CD4-positive, alpha-beta T cell treated with Interferon gamma for 1 hour (primary cell): ENCODE measurements around the gene MAP4.
"Not testable (repeated sequence)": the region's sequence is repeated elsewhere in the genome, so short reads cannot be mapped to it uniquely, and the experiment has no call there.

ENCODE experiments used
- DNase-seq: peaks from one replicate; pipeline ENCODE4 v3.0.0-alpha.2; 2020

MAP4 gene, protein sequence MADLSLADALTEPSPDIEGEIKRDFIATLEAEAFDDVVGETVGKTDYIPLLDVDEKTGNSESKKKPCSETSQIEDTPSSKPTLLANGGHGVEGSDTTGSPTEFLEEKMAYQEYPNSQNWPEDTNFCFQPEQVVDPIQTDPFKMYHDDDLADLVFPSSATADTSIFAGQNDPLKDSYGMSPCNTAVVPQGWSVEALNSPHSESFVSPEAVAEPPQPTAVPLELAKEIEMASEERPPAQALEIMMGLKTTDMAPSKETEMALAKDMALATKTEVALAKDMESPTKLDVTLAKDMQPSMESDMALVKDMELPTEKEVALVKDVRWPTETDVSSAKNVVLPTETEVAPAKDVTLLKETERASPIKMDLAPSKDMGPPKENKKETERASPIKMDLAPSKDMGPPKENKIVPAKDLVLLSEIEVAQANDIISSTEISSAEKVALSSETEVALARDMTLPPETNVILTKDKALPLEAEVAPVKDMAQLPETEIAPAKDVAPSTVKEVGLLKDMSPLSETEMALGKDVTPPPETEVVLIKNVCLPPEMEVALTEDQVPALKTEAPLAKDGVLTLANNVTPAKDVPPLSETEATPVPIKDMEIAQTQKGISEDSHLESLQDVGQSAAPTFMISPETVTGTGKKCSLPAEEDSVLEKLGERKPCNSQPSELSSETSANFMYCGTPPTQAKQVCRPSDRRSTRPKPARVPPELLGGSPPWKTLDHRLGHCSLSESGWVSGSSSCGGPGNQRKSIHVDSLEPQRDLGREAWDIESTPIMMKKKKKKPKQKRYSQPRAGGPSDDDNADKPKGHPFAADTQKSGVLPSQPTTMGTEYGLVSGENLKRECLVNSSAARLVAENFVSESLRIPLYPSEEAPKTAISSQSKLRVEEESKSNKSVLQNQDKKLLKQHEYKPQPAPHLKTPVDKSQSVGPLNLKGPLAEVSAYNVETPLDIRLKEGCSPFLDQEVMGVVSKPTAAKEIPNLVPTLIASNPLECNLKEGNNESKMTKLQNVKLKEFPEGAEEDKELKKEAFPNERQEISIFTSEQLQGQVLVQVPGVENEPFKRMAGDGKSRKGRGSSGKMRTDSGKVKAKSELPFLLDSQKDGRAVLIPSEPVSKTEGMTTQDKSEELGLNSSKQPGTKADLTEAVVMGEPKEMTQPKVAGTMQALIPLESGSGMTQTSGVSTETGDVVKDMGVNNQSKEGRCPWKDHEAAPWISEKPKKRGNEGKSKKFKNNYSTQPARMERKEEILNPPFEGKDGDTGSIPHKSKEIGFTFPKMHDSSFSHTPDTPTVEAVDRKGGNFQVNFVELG (N-terminal part only)

DNA sequence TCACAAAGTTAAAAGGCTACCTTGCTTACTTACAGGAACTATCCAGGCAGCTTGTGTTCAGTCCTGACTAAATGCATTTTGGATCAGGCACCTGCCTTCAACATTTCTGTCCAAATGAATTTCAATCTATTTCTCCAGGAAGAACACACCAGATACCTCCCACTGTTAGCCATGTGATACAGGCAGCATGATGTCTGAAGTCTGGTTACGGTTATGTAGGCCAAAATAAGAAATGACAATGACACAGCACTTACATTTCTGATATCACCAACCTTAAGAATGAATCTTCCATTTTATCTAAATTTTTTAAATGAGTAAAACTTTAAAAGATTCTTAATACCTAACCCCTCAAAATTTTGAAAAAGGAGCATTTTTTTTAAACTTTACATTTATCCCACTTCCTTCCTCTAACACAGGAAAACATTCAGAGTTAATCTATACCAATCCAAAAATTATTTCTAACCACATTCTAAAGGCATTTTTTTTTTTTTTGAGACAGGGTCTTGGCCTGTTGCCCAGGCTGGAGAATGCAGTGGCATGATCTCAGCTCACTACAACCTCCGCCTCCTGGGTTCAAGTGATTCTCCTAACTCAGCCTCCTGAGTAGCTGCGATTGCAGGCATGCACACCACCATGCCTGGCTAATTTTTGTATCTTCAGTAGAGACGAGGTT lies at the start of gene MAP4:
Gene MAP4, minus strand, starts transcription at position 116 of the 673 bp plus-strand sequence. CDS start 17,556 bp downstream, outside the sequence.
- DNase-seq, result no peak

DNA sequence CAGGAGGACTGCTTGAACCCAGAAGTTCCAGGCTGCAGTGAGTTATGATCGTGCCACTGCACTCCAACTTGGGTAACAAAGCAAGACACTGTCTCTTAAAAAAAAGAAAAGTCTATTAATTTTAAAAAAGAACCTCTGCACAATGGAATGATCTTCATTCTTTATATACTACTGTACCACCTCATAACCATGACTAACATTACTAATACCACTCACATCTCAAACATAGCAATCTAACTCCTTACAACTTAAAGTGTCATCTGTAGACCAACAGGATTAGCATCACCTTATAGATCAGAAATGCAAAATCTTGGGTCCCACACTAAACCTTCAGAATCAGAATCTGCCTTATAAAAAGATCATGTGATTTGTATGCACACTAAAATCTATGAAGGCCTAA lies 48.8 kb upstream of the MAP4 start:
- no peak for DNase-seq

DNA sequence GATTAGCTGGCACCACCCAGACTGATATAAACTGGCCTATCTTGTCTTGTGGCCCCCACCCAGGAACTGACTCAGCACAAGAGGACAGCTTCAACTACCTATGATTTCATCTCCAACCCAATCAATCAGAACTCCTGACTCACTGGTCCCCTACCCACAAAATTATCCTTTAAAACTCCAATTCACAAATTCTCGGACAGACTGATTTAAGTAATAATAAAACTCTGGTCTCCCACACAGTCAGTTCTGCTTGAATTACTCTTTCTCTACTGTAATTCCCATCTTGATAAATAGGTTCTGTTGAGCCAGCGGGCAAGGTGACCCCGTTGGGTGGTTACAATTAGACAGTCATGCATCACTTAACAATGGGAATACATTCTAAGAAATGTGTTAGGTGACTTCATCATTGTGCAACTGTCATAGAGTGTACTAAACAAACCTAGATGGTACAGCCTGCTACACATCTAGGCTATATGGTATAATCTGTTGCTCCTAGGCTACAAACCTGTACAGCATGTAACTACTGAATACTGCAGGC lies 48.1 kb upstream of the MAP4 start:
- no peak for DNase-seq

DNA sequence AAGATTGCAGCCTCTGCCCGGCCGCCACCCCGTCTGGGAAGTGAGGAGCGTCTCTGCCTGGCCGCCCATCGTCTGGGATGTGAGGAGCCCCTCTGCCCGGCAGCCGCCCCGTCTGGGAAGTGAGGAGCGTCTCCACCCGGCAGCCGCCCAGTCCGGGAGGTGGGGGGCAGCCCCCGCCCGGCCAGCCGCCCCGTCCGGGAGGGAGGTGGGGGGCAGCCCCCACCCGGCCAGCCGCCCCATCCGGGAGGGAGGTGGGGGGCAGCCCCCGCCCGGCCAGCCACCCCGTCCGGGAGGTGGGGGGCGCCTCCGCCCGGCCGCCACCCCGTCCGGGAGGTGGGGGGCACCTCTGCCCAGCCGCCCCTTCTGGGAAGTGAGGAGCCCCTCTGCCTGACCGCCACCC lies 45.4 kb upstream of the MAP4 start:
- DNase-seq, result not testable (repeated sequence)

DNA sequence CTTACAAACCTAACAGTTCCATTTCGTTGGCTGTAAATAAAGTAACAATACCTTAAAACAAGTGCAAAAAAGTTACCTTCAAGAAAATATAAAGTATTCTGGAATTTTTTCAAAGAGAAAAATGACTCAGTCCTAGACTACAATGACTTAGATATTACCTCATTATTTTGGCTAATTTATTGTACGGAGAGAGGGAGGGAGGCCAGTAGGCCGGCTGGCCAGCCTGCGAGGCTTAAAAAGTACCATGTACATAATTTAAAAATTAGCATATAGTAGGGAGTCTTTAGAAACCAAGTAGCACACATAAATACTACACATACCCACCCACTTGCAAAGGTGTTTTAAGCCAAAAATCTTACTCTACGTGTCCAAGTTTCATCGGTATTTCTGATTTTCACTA lies 41.9 kb upstream of the MAP4 start:
- no peak for DNase-seq

DNA sequence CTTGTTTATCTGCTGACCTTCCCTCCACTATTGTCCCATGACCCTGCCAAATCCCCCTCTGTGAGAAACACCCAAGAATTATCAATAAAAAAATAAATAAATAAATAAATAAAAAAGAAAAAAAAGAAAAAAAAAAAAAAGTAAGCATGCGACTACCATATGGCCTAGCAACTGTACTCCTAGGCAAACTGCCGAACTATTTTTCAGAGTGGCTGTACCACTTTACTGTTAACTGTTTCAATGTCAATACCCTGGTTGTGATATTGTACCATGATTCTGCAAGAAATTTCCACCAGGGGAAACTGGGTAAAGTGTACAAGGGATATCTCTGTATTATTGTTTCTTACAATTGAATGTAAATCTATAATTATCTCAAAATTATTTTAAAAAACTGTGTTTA lies 41.3 kb upstream of the MAP4 start:
- DNase-seq, result no peak

DNA sequence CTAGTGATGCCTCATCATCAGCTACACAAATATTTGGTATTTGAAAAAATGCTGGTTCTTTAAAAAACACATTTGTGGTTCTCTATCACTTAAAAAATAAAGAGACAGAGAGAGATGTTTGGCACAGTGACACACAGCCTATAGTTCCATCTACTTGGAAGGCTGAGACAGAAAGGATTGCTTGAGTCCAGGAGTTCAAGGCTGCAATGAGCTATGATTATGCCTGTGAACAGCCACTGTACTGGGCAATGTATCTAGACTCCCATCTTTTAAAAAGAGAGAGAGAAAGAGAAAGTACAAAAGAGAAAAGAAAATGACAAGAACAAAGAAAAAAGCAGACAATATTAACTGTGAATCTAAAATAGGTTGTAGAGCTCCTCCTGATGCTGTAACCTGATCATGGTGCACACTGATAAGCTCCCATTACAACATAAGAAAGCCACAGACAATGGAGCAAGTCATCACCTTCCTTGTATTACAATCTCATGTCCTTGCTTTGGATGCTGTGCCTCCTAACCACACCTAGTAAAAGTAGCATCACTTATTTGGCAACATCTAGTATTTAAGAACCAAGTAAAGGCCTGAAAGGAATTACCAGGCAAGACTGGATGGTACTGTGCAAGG lies 31.7 kb upstream of the MAP4 start:
- DNase-seq, result no peak

DNA sequence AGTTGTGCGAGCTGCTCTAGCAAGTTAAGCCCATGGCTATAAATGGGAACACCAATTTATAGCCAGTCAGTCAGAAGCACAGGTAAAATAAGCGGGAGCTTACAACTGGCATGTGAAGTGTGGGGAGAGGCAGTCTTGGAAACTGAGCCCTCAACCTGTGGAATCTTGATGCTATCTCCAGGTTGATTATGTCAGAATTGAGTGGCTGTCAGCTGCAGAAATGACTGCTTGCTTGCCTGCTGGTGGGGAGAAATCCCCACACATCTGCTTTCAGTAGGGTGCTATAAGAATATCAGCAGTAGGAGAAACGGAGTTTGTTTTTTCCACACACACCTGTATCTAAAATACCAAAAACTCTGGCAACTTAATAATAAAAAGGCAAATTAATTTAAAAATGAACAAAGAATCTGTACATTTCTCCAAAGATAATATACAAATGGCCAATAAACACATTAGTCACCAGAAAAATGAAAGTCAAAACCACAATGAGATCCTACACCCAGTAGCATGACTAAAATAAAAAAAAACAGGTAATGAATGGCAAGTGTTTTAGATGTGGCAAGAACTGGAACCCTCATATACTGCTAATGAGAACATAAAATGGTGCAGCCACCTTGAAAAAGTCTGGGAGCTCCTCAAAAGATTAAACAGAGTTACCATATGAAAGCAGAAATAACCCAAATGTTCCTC lies 26.0 kb upstream of the MAP4 start:
- DNase-seq, result no peak

DNA sequence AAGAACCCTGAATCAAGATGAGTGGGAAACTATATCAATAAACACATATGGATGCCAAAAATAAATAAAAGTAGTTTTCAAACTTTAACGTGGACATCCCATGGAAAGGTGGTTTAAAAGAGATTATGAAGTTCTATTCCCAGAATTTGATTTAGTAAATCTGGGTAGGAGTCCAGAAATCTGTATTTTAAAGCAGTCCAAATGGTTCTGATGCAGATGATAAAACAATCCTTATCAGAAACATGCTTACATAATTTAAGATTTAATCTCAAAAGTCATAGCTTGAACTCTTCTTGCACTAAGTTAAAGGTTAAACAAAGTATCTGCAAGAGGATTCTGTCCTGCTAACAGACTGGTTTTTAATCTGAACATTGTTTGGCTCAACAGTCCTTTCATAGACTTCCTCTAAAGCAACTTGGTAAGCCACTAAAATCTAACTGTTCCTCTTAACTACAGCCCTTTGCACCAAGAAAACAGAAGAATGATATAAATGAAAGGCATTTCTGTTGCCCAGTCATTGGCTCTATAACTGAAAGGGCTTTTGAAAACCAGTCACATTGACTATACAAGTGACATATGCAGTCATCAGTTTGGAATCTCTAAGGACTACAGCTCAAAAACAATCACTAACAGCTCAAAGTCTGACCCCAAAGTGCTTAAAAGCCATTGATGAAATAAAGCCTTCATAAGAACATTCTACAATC lies 23.4 kb upstream of the MAP4 start:
- no peak for DNase-seq

DNA sequence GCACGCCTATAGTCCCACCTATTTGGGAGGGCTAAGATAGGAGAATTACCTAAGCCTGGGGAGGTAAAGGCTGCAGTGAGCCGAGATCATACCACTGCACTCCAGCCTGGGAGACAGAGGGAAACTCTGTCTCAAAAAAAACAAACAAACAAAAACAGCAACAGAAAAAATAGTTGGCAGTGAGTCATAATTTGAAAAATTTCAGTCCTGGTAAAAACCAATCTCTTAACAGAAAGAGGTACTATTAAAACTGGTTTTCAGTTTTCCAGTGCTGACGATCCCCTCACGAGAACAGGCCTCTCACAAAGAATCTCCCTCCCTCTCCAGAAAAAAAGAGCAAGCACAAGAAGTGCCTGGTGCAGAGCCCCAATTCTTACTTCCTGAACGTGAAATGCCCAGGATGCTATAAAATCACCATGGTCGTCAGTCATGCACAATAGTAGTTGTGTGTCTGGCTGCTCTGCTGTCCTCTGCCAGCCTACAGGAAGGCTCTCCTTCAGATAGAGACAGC lies 22.8 kb upstream of the MAP4 start:
- no peak for DNase-seq

DNA sequence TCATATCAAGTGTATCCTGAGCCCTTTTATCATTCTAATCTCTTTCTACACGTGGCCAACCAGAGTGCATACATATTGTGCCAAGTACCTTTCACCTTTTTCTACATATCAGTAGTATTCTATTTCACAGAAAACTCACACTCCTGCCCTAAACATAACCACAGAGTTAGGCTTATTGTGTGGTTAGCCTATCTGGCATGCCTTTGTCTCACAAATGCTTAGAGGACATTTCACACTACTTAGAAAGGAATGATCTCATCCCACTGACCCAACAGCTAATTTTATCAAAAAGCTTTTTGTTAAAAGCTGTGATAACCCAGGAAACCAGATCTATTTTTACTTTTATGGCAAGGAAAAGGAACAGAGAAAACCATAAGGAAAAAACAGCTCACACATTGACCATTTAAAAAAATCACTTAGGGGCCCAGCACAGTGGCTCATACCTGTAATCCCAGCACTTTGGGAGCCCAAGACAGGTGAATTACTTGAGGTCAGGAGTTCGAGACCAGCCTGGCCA lies 17.8 kb upstream of the MAP4 start:
- no peak for DNase-seq

DNA sequence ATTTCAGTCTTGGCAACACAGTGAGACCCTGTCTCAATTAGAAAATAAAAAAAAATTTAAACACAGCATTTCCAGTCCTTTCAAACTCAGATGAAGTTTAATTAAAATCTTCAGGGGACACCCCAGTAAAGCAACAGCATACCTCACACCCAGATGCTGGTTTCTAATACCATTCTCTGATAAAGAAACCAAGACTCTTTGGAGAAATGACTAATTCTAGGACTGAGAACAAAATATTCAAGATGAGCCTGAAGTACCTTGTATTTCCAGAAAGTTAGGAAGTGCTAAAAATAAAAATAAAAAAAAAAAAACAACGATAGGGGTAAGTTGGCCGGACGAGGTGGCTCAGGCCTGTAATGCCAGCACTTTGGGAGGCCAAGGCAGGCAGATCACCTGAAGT lies 14.0 kb upstream of the MAP4 start:
- no peak for DNase-seq

DNA sequence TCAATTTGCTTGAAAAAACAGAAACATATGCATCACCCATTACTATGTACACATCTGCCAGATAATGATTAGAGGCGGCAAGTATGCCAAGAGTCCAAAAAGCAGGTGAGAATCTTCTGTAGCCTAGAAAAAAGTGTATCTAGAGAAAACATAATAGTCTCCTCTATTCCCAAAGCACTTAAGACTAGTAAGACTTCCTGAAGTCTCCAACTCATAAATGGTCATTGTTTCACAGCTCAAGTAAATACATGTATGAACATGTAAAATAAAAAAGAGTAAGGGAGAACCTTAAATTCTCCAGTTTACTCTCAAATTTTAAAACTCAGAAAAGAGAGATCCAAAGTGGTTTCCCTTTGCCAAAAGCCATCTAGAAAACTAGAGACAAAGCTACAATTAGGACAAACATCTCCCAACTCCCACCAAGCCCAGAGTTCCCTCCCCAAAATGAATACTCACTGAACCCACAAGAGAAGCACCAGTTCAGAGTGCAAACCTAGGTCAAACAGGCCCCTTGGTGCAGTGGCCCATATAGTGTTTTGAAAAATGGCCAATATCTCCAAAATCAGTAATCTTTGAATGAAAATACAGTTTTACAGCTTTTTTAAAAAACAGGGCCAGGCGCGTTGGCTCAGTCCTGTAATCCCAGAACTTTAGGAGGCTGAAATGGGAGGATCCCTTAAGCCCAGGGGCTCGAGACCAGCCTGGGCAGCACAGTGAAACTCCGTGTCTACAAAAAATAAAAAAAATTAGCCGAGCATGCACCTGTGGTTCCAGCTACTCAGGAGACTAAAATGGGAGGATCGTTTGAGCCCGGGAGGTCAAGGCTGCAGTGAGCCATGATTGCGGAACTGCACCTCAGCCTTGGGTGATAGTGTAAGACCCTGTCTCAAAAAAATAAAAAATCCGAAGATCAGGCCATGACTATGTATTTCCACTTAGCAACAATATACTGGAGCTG lies 11.0 kb upstream of the MAP4 start:
- DNase-seq, result no peak

DNA sequence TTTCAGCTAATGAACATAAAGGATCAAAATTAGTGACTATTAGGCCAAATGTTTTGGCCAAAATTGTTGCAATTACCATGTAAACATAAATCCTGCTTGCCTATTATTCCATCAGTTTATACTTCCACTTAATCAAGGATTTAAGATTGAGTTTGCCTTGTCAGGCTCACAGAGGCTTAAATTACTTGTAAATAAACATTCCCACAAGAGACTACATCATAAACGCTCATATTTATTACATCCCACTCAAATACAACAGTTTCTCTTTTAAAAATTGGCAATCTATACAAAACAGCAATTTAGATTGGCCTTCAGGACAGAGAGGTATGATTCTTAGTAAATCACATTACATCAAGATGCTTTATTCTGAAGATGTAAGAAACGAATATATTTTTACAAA lies 9.9 kb upstream of the MAP4 start:
- DNase-seq, result no peak

DNA sequence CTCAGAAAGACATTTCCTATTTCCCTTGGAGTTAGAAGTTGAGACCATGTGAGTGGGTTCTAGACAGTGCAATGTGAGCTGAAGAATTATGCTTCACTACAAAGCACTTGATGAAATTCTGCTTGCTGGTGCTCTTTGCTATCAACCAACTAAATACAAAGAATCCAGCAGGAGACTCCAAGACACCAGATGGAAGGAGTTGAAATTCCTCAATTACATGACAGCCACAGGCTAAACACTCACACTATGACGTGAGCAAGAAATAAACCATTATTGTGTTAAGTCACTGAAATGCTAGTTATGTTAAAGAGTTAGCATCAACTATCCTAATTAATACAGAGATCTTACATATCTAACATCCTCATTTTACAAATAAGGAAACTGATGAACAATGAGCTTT lies 8.2 kb upstream of the MAP4 start:
- DNase-seq, result no peak

DNA sequence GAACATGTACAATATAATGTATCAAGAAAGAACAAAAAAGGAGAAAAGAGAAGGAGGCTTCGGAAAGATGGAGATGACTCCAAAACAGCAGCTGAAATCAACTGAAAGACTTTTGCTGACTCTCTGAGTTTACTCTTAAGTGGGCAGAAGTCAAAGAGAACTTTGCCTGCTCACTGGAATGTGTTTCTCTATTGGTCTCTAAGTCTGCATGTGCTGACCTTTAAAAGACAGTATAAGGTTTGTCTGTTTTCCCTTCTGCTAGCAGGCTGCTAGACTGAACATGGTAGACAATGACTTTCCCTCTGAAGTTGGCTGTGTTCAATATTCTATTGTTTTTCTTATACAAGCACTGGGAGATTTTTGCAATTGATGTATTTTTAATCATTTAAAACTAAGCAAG lies 7.2 kb upstream of the MAP4 start:
- DNase-seq, result no peak

DNA sequence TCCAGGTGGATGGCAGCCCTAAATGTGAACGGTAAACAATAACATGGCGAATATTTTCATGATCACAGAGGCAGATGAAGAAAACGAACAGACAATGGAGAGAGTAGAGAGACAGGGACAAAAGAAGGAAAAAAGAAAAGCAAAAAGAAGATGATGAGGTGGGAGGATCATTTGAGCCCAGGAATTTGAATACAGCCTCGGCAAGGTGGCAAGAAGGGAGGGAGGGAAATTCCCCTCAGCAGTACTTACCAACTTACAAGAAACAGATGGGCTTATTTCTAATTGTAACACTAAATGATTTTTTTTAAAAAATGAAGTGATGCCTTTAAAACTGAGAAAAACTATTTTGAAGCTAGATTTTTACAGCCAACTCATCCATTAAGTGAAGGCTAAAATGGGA lies 6.0 kb upstream of the MAP4 start:
- no peak for DNase-seq

DNA sequence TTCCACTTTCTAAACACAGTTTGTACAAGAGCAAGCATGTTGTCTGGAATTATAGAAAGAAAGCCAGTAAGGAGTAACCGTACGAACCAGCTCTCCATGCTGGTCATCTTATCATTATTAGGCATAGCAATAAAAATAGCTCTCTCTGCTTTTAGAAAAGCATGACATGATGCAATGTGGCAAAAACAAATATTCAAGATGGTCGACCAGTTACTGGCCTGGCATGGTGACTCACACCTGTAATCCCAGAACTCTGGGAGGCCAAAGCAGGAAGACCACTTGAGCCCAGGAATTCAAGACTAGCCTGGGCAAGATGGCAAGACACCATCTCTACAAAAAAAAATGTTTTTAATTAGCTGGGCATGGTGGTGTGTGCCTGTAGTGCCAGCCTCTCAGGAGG lies 2.6 kb upstream of the MAP4 start:
- no peak for DNase-seq
